Measurements from ENCODE around the gene NPC1.
"Not testable (repeated sequence)": the region's sequence is repeated elsewhere in the genome, so short reads cannot be mapped to it uniquely, and the experiment has no call there.

The NPC1 gene

GRCh38 chr18:23521907-23522306, 64.4 kb downstream of the NPC1 start:
- Histone ChIP-seq H3K27ac (ENCODE audit: low read depth, low read length) (no peak overlapping the region), H3K4me1 (ENCODE audit: control insufficient read depth, insufficient read depth, low read length) (no peaks in the 10 kb centered on the region; the same call in 1 of the 2 replicates), H3K9ac (ENCODE audit: low read depth, low read length) (no peak overlapping the region), H3K9me3 (ENCODE audit: control insufficient read depth, insufficient read depth, low read length) (no peaks in the 10 kb centered on the region), H3K36me3 (ENCODE audit: control insufficient read depth, insufficient read depth, low read length) (peaks cover 83% of the 10 kb centered on the region), H3K27me3 (ENCODE audit: control insufficient read depth, insufficient read depth, low read length) (no peaks in the 10 kb centered on the region), H3K4me3 (ENCODE audit: low read depth, low read length) (no peak overlapping the region)

GRCh38 chr18:23521271-23521670, 65.0 kb downstream of the NPC1 start:
- no peak overlapping the region for H3K4me3 ChIP-seq (ENCODE audit: low read depth, low read length)
- H3K4me1 ChIP-seq (ENCODE audit: control insufficient read depth, insufficient read depth, low read length): no peaks in the 10 kb centered on the region; the same call in 1 of the 2 replicates
- H3K9me3 ChIP-seq (ENCODE audit: control insufficient read depth, insufficient read depth, low read length): no peaks in the 10 kb centered on the region
- no peak overlapping the region for H3K9ac ChIP-seq (ENCODE audit: low read depth, low read length)
- no peaks in the 10 kb centered on the region for H3K27me3 ChIP-seq (ENCODE audit: control insufficient read depth, insufficient read depth, low read length)
- H3K27ac ChIP-seq (ENCODE audit: low read depth, low read length): no peak overlapping the region
- peaks cover 80% of the 10 kb centered on the region for H3K36me3 ChIP-seq (ENCODE audit: control insufficient read depth, insufficient read depth, low read length)

DNA sequence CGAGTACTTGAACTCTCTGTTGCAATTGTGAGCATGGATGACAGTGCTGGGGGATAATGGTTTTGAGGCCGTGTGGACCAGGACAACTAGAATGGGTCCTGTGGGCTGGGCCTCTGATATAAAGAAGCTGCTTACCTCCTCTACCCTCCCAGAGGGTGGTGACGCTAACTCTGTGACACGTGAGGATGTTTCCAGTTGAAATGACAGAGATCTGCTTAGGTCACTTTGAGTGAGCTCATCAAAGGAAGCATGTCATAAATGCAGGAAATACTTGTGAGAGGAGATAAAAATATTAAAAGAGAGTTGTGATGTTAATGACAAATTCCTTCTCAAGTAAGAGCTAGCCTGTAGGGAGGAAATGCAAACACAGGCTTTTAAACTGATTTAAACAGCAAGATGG, 66.6 kb downstream of the NPC1 start:
- H3K9me3 ChIP-seq (ENCODE audit: control insufficient read depth, insufficient read depth, low read length): no peaks in the 10 kb centered on the region
- no peak overlapping the region for H3K4me3 ChIP-seq (ENCODE audit: low read depth, low read length)
- H3K27ac ChIP-seq (ENCODE audit: low read depth, low read length): no peak overlapping the region
- no peaks in the 10 kb centered on the region; the same call in 1 of the 2 replicates for H3K4me1 ChIP-seq (ENCODE audit: control insufficient read depth, insufficient read depth, low read length)
- no peak overlapping the region for H3K9ac ChIP-seq (ENCODE audit: low read depth, low read length)
- no peaks in the 10 kb centered on the region for H3K27me3 ChIP-seq (ENCODE audit: control insufficient read depth, insufficient read depth, low read length)
- peaks cover 76% of the 10 kb centered on the region for H3K36me3 ChIP-seq (ENCODE audit: control insufficient read depth, insufficient read depth, low read length)

DNA sequence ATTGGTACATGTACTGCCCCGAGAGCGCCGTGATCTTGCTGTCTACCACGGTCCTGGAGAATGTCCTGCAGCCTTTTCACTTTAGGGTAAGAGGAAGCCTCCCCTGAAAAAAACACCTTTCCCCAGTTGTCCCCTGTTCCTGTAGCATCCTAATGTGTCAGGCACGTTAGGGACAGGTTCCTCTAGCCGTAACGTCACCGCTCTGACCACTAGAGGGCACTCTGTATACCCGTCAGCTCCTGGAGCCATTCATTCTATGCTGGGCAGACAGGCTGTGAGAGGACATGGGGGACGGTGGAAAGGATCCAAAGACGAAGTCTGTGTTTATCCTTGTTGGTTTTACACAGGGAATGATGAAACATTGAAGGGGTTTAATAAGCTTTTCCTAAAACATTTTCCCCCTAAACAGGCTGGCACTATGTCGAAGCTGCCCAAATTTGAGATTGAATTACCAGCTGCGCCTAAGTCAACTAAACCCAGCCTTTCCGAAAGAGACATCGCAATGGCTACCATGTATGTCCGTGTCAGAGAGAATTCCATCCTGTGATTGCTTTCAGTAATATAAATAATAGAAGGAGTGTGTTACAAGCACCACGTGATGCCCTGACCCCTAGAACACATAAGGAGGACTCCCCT, 70.3 kb downstream of the NPC1 start:
- Histone ChIP-seq H3K9me3 (ENCODE audit: control insufficient read depth, insufficient read depth, low read length) (no peaks in the 10 kb centered on the region), H3K27me3 (ENCODE audit: control insufficient read depth, insufficient read depth, low read length) (no peaks in the 10 kb centered on the region), H3K4me3 (ENCODE audit: low read depth, low read length) (no peak overlapping the region), H3K27ac (ENCODE audit: low read depth, low read length) (no peak overlapping the region), H3K9ac (ENCODE audit: low read depth, low read length) (no peak overlapping the region), H3K4me1 (ENCODE audit: control insufficient read depth, insufficient read depth, low read length) (no peaks in the 10 kb centered on the region; the same call in 1 of the 2 replicates), H3K36me3 (ENCODE audit: control insufficient read depth, insufficient read depth, low read length) (peaks cover 43% of the 10 kb centered on the region)

- Histone ChIP-seq H3K4me1 (ENCODE audit: control insufficient read depth, insufficient read depth, low read length) (no peaks in the 10 kb centered on the region), H3K9me3 (ENCODE audit: control insufficient read depth, insufficient read depth, low read length) (no peaks in the 10 kb centered on the region), H3K9ac (ENCODE audit: low read depth, low read length) (no peak overlapping the region), H3K36me3 (ENCODE audit: control insufficient read depth, insufficient read depth, low read length) (peaks cover 28% of the 10 kb centered on the region), H3K27ac (ENCODE audit: low read depth, low read length) (no peak overlapping the region), H3K4me3 (ENCODE audit: low read depth, low read length) (no peak overlapping the region), H3K27me3 (ENCODE audit: control insufficient read depth, insufficient read depth, low read length) (no peaks in the 10 kb centered on the region)
Measured at GRCh38 chr18:23512641-23513040, 73.7 kb downstream of the NPC1 start.

DNA sequence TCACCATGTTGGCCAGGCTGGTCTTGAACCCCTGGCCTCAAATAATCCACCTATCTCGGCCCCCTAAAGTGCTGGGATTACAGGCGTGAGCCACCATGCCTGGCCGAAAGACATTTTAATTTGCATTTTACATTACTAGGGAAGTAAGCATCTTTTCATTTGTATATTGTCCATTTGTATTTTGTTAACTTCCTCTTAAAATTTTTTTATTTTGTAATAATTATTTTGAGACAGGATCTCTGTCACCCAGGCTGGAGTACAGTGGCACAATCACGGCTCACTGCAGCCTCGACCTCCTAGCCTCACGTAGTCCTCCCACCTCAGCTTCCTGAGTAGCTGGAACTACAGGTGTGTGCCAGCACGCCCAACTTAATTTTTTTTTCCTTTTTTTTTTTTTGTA, 74.1 kb downstream of the NPC1 start:
- H3K27ac ChIP-seq (ENCODE audit: low read depth, low read length); H3K9ac ChIP-seq (ENCODE audit: low read depth, low read length); H3K9me3 ChIP-seq (ENCODE audit: control insufficient read depth, insufficient read depth, low read length); H3K4me1 ChIP-seq (ENCODE audit: control insufficient read depth, insufficient read depth, low read length); H3K4me3 ChIP-seq (ENCODE audit: low read depth, low read length); H3K27me3 ChIP-seq (ENCODE audit: control insufficient read depth, insufficient read depth, low read length): not testable (repeated sequence)
- peaks cover 28% of the 10 kb centered on the region for H3K36me3 ChIP-seq (ENCODE audit: control insufficient read depth, insufficient read depth, low read length)

- H3K4me1 ChIP-seq (ENCODE audit: control insufficient read depth, insufficient read depth, low read length); H3K9me3 ChIP-seq (ENCODE audit: control insufficient read depth, insufficient read depth, low read length); H3K27me3 ChIP-seq (ENCODE audit: control insufficient read depth, insufficient read depth, low read length); H3K4me3 ChIP-seq (ENCODE audit: low read depth, low read length); H3K9ac ChIP-seq (ENCODE audit: low read depth, low read length); H3K27ac ChIP-seq (ENCODE audit: low read depth, low read length): not testable (repeated sequence)
- peaks cover 25% of the 10 kb centered on the region; the same call in 1 of the 2 replicates for H3K36me3 ChIP-seq (ENCODE audit: control insufficient read depth, insufficient read depth, low read length)
Measured at GRCh38 chr18:23510923-23511322, 75.4 kb downstream of the NPC1 start.

- Histone ChIP-seq H3K4me3 (ENCODE audit: low read depth, low read length) (no peak overlapping the region), H3K4me1 (ENCODE audit: control insufficient read depth, insufficient read depth, low read length) (peaks cover 13% of the 10 kb centered on the region), H3K27me3 (ENCODE audit: control insufficient read depth, insufficient read depth, low read length) (peaks cover 17% of the 10 kb centered on the region), H3K36me3 (ENCODE audit: control insufficient read depth, insufficient read depth, low read length) (peaks cover 20% of the 10 kb centered on the region; the same call in 1 of the 2 replicates), H3K27ac (ENCODE audit: low read depth, low read length) (no peak overlapping the region), H3K9me3 (ENCODE audit: control insufficient read depth, insufficient read depth, low read length) (no peaks in the 10 kb centered on the region), H3K9ac (ENCODE audit: low read depth, low read length) (no peak overlapping the region)
Measured at GRCh38 chr18:23506393-23506792, 79.9 kb downstream of the NPC1 start.

- Histone ChIP-seq H3K9ac (ENCODE audit: low read depth, low read length) (no peak overlapping the region), H3K4me3 (ENCODE audit: low read depth, low read length) (no peak overlapping the region)
Measured at GRCh38 chr18:23504720-23505119, 81.6 kb downstream of the NPC1 start.

DNA sequence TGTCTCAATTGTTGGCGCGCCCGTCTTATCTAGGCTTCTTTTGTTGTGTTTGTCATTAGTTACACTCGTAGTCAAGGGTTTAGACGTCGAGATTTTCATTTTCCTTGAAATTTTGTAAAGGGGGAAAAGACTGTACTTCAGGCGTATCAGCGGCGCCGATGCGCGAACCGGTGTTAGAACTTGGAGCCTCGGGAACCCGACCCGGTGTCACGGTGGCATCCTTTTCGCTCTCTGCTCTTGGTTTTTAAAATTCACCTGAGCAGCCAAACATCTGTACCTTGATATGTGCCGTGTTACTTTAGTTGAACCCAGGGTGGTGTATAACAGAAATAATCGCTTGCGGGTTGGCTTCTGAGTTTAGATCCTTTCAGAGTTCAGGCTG, 82.4 kb downstream of the NPC1 start:
- Histone ChIP-seq H3K4me3 (ENCODE audit: low read depth, low read length) (peak overlapping the region; percentile 88), H3K9me3 (ENCODE audit: control insufficient read depth, insufficient read depth, low read length) (no peaks in the 10 kb centered on the region), H3K4me1 (ENCODE audit: control insufficient read depth, insufficient read depth, low read length) (peaks cover 13% of the 10 kb centered on the region), H3K9ac (ENCODE audit: low read depth, low read length) (peak overlapping the region; percentile 59; the same call in 1 of the 2 replicates), H3K27me3 (ENCODE audit: control insufficient read depth, insufficient read depth, low read length) (peaks cover 17% of the 10 kb centered on the region), H3K27ac (ENCODE audit: low read depth, low read length) (no peak overlapping the region), H3K36me3 (ENCODE audit: control insufficient read depth, insufficient read depth, low read length) (peaks cover 16% of the 10 kb centered on the region; the same call in 1 of the 2 replicates)

More at GRCh38 chr18:23504720-23505119, 81.6 kb downstream of the NPC1 start:
- H3K36me3 ChIP-seq (ENCODE audit: control insufficient read depth, insufficient read depth, low read length): peaks cover 16% of the 10 kb centered on the region; the same call in 1 of the 2 replicates
- H3K27ac ChIP-seq (ENCODE audit: low read depth, low read length): no peak overlapping the region
- H3K27me3 ChIP-seq (ENCODE audit: control insufficient read depth, insufficient read depth, low read length): peaks cover 17% of the 10 kb centered on the region
- peaks cover 13% of the 10 kb centered on the region for H3K4me1 ChIP-seq (ENCODE audit: control insufficient read depth, insufficient read depth, low read length)
- no peaks in the 10 kb centered on the region for H3K9me3 ChIP-seq (ENCODE audit: control insufficient read depth, insufficient read depth, low read length)

DNA sequence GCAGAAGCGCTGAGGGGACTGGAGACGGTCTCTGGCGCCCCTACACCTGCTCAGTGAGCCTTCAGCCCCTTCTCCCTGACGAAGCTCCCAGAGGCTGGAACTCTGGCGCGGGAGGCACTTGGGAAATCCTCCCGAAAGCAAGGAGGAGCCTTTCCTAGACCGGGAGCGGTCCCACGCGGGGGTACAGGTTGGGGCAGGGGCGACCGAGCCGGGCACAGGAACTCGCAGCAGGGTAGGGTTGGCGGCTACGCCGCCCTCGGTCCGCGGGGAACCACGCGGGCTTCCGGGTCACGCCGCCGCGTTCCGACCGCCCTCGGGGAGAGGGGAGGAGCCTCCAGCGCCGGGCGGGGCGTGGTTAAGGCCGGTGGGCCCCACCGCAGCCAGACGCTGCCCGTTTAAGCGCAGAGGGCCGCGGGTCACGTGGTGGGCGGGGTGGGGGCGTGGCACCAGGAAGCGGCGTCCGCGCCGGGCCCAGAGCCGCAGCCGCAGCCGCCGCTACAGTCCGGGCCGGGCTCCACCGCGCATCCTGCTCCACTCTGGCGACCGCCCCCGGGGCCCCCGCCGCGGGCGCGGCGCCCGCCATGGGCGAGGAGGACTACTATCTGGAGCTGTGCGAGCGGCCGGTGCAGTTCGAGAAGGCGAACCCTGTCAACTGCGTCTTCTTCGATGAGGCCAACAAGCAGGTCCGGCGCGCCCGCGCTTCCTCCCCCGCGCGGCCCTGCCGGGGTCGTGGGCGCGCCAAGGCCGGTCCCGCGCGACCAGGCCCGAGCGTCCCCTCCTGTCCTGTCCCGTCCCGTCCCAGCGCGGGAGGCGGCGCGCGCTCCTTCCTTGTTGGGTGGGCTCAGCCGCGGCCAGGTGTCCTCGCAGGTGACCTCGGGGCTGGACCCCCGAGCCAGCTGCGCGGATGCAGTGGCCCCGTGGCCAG, 83.0 kb downstream of the NPC1 start, which contains the start of gene RMC1:
Gene RMC1, plus strand, starts transcription at position 474 of the 925 bp plus-strand sequence. Its CDS starts 108 bp downstream, at position 582.
- Histone ChIP-seq H3K4me1 (ENCODE audit: control insufficient read depth, insufficient read depth, low read length) (peaks cover 13% of the 10 kb centered on the region), H3K9me3 (ENCODE audit: control insufficient read depth, insufficient read depth, low read length) (no peaks in the 10 kb centered on the region)

More for the DNA sequence above, 83.0 kb downstream of the NPC1 start, which contains the start of gene RMC1:
- peak within 1 kb of the TSS; percentile 72 for H3K27ac ChIP-seq (ENCODE audit: low read depth, low read length)
- H3K36me3 ChIP-seq (ENCODE audit: control insufficient read depth, insufficient read depth, low read length): peaks cover 13% of the 10 kb centered on the region; the same call in 1 of the 2 replicates
- H3K9ac ChIP-seq (ENCODE audit: low read depth, low read length): peak within 1 kb of the TSS; percentile 74
- H3K4me3 ChIP-seq (ENCODE audit: low read depth, low read length): peak within 1 kb of the TSS; percentile 88
- peaks cover 17% of the 10 kb centered on the region for H3K27me3 ChIP-seq (ENCODE audit: control insufficient read depth, insufficient read depth, low read length)

Measured in HUES48 (cell line).